Breast epithelium (tissue), 4 donors: Measurements from ENCODE around the gene STAU1. TPM values are rescaled to one million over a fixed set of nuclear protein-coding genes. Genes with fewer than 3 reads are reported as not detected.
"Not testable (repeated sequence)": the region's sequence is repeated elsewhere in the genome, so short reads cannot be mapped to it uniquely, and the experiment has no call there.

ENCODE experiments used
- DNase-seq, 2 donors: peaks; one replicate each; pipeline ENCODE4 v3.0.0-alpha.2; 2019; ENCODE audit warnings: low spot score in 2 of 2
- H3K27ac ChIP-seq, 2 donors: fragments of 200-600 bp; sonication (generic) in 1 of 2; one replicate each; pipeline ENCODE4 v1.5.1; 2016 to 2019; ENCODE audit warnings: mild to moderate bottlenecking in 1 of 2
- H3K27me3 ChIP-seq, 2 donors: fragments of 200-600 bp; sonication (generic) in 1 of 2; one replicate each; pipeline versions ENCODE4 v1.5.1 to v1.6.0; 2017 to 2019; ENCODE audit warnings: control low read depth in 1 of 2, mild to moderate bottlenecking in 1 of 2
- H3K36me3 ChIP-seq: fragments of 200-600 bp; one replicate; pipeline ENCODE4 v1.5.1; 2019
- H3K4me1 ChIP-seq, 2 donors: fragments of 200-600 bp; sonication (generic); one replicate each; pipeline ENCODE4 v1.5.1; 2016 to 2019; ENCODE audit warnings: control low read depth in 1 of 2
- H3K4me3 ChIP-seq, 3 donors: fragments of 200-600 bp; sonication (generic); 1 replicate in 2 of 3; 2 replicates in 1 of 3; pipeline ENCODE4 v1.5.1; 2016 to 2019; ENCODE audit warnings: mild to moderate bottlenecking in 3 of 3, moderate library complexity in 2 of 3
- H3K9me3 ChIP-seq, 2 donors: fragments of 200-600 bp; sonication (generic) in 1 of 2; one replicate each; pipeline ENCODE4 v1.5.1; 2016 to 2019; ENCODE audit warnings: control low read depth in 1 of 2
- POLR2A ChIP-seq: fragments of 450-650 bp; IDR thresholded peaks from one replicate; pipeline ENCODE4 v1.6.1; 2016; ENCODE audit warnings: antibody characterized with exemption, mild to moderate bottlenecking, moderate library complexity
- POLR2AphosphoS5 ChIP-seq, 3 donors: sonication (generic); formaldehyde crosslinking; IDR thresholded peaks; one replicate each; pipeline ENCODE4 v1.6.1; 2017; ENCODE audit warnings: antibody characterized with exemption in 3 of 3
- intact Hi-C: fragments of 100-400 bp; cut with DNase I; formaldehyde crosslinking; loops from one replicate; pipeline ENCODE4 v1.15.1; 2023; ENCODE audit warnings: low total_unique reads
- total RNA-seq, 3 donors: library from RNA; depleted of rRNA; stranded (reverse); fragments of >200 nt; gene quantifications; one replicate each; pipeline ENCODE4 v1.1.0, GENCODE V29; 2016
- TF ChIP-seq, protein P1 (sequence below), 3 donors: fragments of 450-650 bp; IDR thresholded peaks; one replicate each; pipeline ENCODE4 v1.5.1; 2016 to 2017; ENCODE audit warnings: antibody characterized with exemption in 3 of 3, mild to moderate bottlenecking in 3 of 3, moderate library complexity in 3 of 3

The STAU1 gene
- total RNA-seq, 3 donors from 2014 or later = 79.8 to 85.2 (median 79.9) TPM

DNA sequence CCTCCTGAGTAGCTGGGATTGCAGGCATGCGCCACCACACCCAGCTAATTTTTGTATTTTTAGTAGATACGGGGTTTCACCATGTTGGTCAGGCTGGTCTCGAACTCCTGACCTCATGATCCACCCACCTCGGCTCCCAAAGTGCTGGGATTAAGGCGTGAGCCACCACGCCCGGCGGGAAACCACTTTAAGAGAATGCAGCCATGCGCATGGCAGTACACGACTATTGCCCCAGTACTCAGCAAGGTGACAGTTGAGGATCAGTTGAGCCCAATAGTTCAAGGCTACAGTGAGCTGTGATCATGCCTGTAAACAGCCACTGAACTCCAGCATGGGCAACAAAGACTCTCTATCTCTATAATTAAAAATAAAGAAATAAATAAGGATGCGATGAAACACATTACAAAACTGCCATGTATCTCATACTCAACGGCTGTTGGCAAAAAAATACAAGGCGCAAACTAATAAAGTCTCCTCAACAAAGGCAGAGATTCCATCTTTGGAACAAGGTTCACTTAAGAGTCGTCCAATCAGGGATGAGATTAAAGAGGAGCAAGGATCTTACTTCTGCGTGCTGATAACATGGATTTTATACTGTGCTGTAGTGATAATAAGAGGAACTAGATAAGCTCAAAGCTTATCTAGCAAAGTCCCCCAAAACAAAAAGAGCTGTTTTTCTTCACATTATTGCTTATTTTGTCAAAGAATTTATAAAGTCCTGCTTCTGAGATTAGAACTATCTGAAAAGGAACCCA lies 51.1 kb downstream of the STAU1 start:
- H3K9me3 ChIP-seq = no peaks in the 10 kb centered on the region
- no peaks in the 10 kb centered on the region for H3K27me3 ChIP-seq
- no peaks in the 10 kb centered on the region for H3K36me3 ChIP-seq
- intact Hi-C loops = no loop called here
- TF ChIP-seq POLR2A (no peak), POLR2AphosphoS5 (IDR thresholded peaks at IDR 0.05) (no peak)
- TF ChIP-seq, protein P1, sequence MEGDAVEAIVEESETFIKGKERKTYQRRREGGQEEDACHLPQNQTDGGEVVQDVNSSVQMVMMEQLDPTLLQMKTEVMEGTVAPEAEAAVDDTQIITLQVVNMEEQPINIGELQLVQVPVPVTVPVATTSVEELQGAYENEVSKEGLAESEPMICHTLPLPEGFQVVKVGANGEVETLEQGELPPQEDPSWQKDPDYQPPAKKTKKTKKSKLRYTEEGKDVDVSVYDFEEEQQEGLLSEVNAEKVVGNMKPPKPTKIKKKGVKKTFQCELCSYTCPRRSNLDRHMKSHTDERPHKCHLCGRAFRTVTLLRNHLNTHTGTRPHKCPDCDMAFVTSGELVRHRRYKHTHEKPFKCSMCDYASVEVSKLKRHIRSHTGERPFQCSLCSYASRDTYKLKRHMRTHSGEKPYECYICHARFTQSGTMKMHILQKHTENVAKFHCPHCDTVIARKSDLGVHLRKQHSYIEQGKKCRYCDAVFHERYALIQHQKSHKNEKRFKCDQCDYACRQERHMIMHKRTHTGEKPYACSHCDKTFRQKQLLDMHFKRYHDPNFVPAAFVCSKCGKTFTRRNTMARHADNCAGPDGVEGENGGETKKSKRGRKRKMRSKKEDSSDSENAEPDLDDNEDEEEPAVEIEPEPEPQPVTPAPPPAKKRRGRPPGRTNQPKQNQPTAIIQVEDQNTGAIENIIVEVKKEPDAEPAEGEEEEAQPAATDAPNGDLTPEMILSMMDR (IDR thresholded peaks at IDR 0.05) = no peak
- H3K4me3 ChIP-seq = no peak overlapping the region
- no peak for DNase-seq
- no peak overlapping the region for H3K27ac ChIP-seq
- H3K4me1 ChIP-seq = no peaks in the 10 kb centered on the region

DNA sequence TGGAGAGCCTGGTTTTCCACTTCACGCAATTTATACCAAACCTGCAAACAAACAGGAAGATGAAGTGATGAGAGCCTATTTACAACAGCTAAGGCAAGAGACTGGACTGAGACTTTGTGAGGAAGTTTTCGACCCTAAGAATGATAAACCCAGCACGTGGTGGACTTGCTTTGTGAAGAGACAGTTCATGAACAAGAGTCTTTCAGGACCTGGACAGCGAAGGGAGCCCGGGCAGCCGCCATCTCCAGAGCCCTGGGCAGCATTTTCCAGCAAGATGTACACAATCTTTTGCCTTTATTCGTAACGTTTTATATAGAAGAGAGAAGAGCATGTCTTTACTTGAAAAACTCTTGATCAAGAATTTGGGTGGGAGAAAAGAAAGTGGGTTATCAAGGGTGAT lies 53.3 kb downstream of the STAU1 start:
- H3K27me3 ChIP-seq, DNase-seq, H3K27ac ChIP-seq, H3K36me3 ChIP-seq, H3K4me3 ChIP-seq, H3K9me3 ChIP-seq, H3K4me1 ChIP-seq, intact Hi-C loops: not testable (repeated sequence)

DNA sequence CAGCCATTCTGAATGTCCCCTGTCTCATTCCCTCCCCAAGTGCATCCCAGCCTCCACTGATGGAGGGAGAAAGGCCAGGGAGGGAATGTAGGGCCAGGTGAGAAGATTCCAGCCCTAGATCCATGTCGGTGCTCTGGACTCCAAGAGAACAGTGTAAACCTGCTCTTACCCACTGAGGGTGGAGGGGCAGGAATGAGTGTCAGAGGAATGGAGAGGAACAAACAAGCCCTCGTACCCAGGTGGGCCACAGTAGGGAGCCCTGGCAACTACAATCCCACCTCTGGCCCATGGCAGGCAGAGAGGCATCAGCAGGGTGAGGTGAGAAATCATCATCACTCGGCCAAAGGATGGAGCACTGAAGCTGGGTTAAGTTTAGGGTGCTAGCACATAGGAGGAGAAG lies 54.6 kb downstream of the STAU1 start:
- Histone ChIP-seq H3K27ac (peak overlapping the region in 1 of 2 donors; percentile 45), H3K4me1 (no peaks in the 10 kb centered on the region), H3K27me3 (no peaks in the 10 kb centered on the region), H3K9me3 (no peaks in the 10 kb centered on the region), H3K4me3 (no peak overlapping the region), H3K36me3 (no peaks in the 10 kb centered on the region)
- TF ChIP-seq POLR2A = no peak
- no peak for TF ChIP-seq POLR2AphosphoS5 (IDR thresholded peaks at IDR 0.05)
- TF ChIP-seq, protein P1 (IDR thresholded peaks at IDR 0.05) = no peak
- DNase-seq = no peak
- intact Hi-C loops = no loop called here

DNA sequence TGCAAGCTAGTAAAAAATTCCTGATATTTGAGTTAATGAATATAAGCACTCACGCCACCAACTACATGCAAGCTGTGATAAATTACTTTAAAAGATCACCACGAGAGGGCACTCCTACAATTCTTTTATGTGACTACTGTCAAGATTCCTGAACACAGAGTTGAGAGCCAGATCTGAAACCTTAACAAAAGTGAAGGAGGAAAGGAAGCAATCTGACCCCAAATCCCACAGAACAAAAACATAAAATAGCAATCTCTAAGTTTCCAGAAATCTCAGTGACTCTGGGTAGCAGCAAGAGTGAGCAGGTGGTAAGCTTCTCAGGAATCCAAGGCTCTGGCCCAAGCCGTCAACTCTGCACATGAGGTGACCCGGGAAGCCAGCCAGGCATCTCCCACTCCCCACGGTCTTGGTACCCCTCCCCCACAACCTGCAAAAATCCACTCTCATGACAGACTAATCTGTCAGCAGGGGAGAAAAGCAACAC lies 55.1 kb downstream of the STAU1 start:
- Histone ChIP-seq H3K27me3 (no peaks in the 10 kb centered on the region), H3K4me1 (no peaks in the 10 kb centered on the region), H3K36me3 (no peaks in the 10 kb centered on the region), H3K27ac (peak overlapping the region in 1 of 2 donors; percentile 45), H3K4me3 (no peak overlapping the region), H3K9me3 (no peaks in the 10 kb centered on the region)
- intact Hi-C loops = no loop called here
- TF ChIP-seq, protein P1 (IDR thresholded peaks at IDR 0.05) = peak in 2 of 3 donors; percentile 59 to 72
- TF ChIP-seq POLR2A = no peak
- TF ChIP-seq POLR2AphosphoS5 (IDR thresholded peaks at IDR 0.05) = no peak
- no peak for DNase-seq

DNA sequence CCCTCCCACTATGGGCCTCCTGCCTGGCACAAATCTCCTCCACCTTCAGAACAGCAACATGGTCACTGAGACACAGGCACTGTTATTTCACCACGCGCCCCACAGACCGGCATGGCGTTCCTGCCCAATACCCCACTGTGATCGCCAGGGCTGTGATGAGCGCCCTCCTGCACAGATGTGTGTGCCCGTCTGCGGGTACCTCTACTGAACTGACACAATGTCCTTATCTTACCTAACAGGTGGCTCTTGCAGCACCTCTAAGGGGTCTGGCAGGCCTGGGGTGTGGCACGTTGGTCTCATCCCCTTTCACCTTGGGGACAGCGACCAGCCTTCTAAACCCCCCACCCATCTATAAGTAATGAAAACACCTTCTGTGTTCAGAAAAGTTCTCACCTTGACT lies 64.2 kb downstream of the STAU1 start:
- H3K27ac ChIP-seq = no peak overlapping the region
- intact Hi-C loops = no loop called here
- no peaks in the 10 kb centered on the region for H3K27me3 ChIP-seq
- DNase-seq = no peak
- H3K36me3 ChIP-seq = peaks cover 6% of the 10 kb centered on the region
- TF ChIP-seq, protein P1 (IDR thresholded peaks at IDR 0.05) = no peak
- TF ChIP-seq POLR2AphosphoS5 (IDR thresholded peaks at IDR 0.05) = no peak
- TF ChIP-seq POLR2A = no peak
- H3K4me1 ChIP-seq = no peaks in the 10 kb centered on the region
- no peaks in the 10 kb centered on the region for H3K9me3 ChIP-seq
- no peak overlapping the region for H3K4me3 ChIP-seq
